Panc1 (cell line): ENCODE results near the gene TRIB2. TPM values are rescaled to one million over a fixed set of nuclear protein-coding genes. Genes with fewer than 3 reads are reported as not detected.

Source experiments
- ATAC-seq: fragments of 200-7000 bp; cut with Tn5 transposase; 2 replicates; pipeline ENCODE4 v1.9.1; 2020; ENCODE audit warnings: mild to moderate bottlenecking, moderate library complexity
- BruUV-seq: library from RNA; stranded (reverse); fragments of 400-500 nt; replicated peaks from 2 replicates; lab custom pipeline; 2021; lab: Mats Ljungman, UMichigan
- CTCF ChIA-PET: fragments of 300-600 bp; sonication (Branson Sonifier 250); formaldehyde crosslinking; loops from one replicate; lab custom pipeline; 2022; ENCODE audit warnings: antibody characterized with exemption; lab: Charles Lee
- POLR2A ChIA-PET: fragments of 300-600 bp; sonication (Branson Sonifier 250); formaldehyde crosslinking; loops from one replicate; lab custom pipeline; 2022; ENCODE audit warnings: antibody characterized with exemption; lab: Charles Lee
- DNase-seq: peaks from one replicate; pipeline ENCODE4 v3.0.0-alpha.2; 2010; ENCODE audit warnings: low read depth, low spot score
- H3K27ac ChIP-seq: 2 replicates; pipeline ENCODE4 v1.5.1; 2011; ENCODE audit warnings: mild to moderate bottlenecking, low read length, inconsistent platforms
- H3K27me3 ChIP-seq: fragments of 200-500 bp; sonication (Bioruptor generic); 2 replicates; pipeline ENCODE4 v1.6.0; 2014; ENCODE audit warnings: low read length, inconsistent platforms; ENCODE audit not compliant: control insufficient read depth, insufficient read depth
- H3K36me3 ChIP-seq: fragments of 200-500 bp; sonication (Bioruptor generic); 2 replicates; pipeline ENCODE4 v1.5.1; 2014; ENCODE audit warnings: inconsistent platforms, mild to moderate bottlenecking, low read length, moderate library complexity; ENCODE audit not compliant: control insufficient read depth, insufficient read depth
- H3K4me1 ChIP-seq: 2 replicates; pipeline ENCODE4 v1.5.1; 2011; ENCODE audit warnings: inconsistent platforms, mild to moderate bottlenecking, low read length, moderate library complexity; ENCODE audit not compliant: control insufficient read depth, insufficient read depth
- H3K4me3 ChIP-seq, 2 experiments: 2 replicates each; pipeline ENCODE4 v1.5.1; 2011 to 2012; ENCODE audit warnings: low read depth in 2 of 2, low read length in 2 of 2, mild to moderate bottlenecking in 2 of 2, inconsistent platforms in 1 of 2, moderate library complexity in 1 of 2
- H3K9me3 ChIP-seq: fragments of 200-500 bp; sonication (Bioruptor generic); 2 replicates; pipeline ENCODE4 v1.5.1; 2014; ENCODE audit warnings: low read depth, mild to moderate bottlenecking, inconsistent platforms, low read length, moderate library complexity; ENCODE audit not compliant: control insufficient read depth, insufficient read depth
- POLR2AphosphoS5 ChIP-seq: IDR thresholded peaks from 2 replicates; pipeline ENCODE4 v1.6.1; 2012; ENCODE audit warnings: mild to moderate bottlenecking, low read depth, low read length, moderate library complexity
- SIN3A ChIP-seq: IDR thresholded peaks from 2 replicates; pipeline ENCODE4 v1.6.1; 2012; ENCODE audit warnings: low read depth, mild to moderate bottlenecking, low read length, moderate library complexity, borderline replicate concordance; ENCODE audit not compliant: insufficient read depth
- TCF7L2 ChIP-seq: IDR thresholded peaks from 2 replicates; pipeline ENCODE4 v1.6.1; 2011; ENCODE audit warnings: mild to moderate bottlenecking, low read depth, low read length, inconsistent platforms
- in situ Hi-C: cut with HindIII; loops from 2 replicates; pipeline ENCODE4 v1.10.0; 2016; ENCODE audit warnings: low sequenced_read_pairs, low pct_unique_long_range_greater_than_20kb
- intact Hi-C: fragments of 100-400 bp; cut with micrococcal nuclease; formaldehyde crosslinking; loops from one replicate; pipeline ENCODE4 v1.10.0; 2022; ENCODE audit not compliant: unreplicated experiment
- total RNA-seq: library from RNA; stranded (reverse); gene quantifications from one replicate; pipeline ENCODE4 v1.2.1, GENCODE V29; 2021; ENCODE audit not compliant: unreplicated experiment
- TF ChIP-seq, protein P1 (sequence below): fragments of 450-650 bp; IDR thresholded peaks from 2 replicates; pipeline ENCODE4 v1.5.1; 2017; ENCODE audit warnings: mild to moderate bottlenecking
- TF ChIP-seq, protein P2 (sequence below), 2 experiments: IDR thresholded peaks; 2 replicates each; pipeline ENCODE4 v1.6.1; 2011 to 2012; ENCODE audit warnings: low read depth in 2 of 2, control low read depth in 1 of 2, low read length in 1 of 2, mild to moderate bottlenecking in 1 of 2, moderate library complexity in 1 of 2; ENCODE audit not compliant: insufficient read depth in 1 of 2

The TRIB2 gene
- total RNA-seq, 1 experiment from 2014 or later = 43.2 TPM

GRCh38 chr2:12759248-12759647 lies 42.5 kb downstream of the TRIB2 start:
- no peaks in the 10 kb centered on the region for H3K9me3 ChIP-seq
- no peaks in the 10 kb centered on the region for H3K4me1 ChIP-seq
- H3K4me3 ChIP-seq = no peak overlapping the region
- ChIA-PET POLR2A (no interaction called here), CTCF (no interaction called here)
- BruUV-seq = no TSS peak
- intact Hi-C loops (no loop called here), in situ Hi-C loops (no loop called here)
- DNase-seq (no peak), ATAC-seq (no peak)
- no peaks in the 10 kb centered on the region for H3K27me3 ChIP-seq
- TF ChIP-seq POLR2AphosphoS5 (no peak), TCF7L2 (no peak), SIN3A (no peak)
- TF ChIP-seq, protein P1, sequence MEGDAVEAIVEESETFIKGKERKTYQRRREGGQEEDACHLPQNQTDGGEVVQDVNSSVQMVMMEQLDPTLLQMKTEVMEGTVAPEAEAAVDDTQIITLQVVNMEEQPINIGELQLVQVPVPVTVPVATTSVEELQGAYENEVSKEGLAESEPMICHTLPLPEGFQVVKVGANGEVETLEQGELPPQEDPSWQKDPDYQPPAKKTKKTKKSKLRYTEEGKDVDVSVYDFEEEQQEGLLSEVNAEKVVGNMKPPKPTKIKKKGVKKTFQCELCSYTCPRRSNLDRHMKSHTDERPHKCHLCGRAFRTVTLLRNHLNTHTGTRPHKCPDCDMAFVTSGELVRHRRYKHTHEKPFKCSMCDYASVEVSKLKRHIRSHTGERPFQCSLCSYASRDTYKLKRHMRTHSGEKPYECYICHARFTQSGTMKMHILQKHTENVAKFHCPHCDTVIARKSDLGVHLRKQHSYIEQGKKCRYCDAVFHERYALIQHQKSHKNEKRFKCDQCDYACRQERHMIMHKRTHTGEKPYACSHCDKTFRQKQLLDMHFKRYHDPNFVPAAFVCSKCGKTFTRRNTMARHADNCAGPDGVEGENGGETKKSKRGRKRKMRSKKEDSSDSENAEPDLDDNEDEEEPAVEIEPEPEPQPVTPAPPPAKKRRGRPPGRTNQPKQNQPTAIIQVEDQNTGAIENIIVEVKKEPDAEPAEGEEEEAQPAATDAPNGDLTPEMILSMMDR = no peak
- TF ChIP-seq, protein P2, sequence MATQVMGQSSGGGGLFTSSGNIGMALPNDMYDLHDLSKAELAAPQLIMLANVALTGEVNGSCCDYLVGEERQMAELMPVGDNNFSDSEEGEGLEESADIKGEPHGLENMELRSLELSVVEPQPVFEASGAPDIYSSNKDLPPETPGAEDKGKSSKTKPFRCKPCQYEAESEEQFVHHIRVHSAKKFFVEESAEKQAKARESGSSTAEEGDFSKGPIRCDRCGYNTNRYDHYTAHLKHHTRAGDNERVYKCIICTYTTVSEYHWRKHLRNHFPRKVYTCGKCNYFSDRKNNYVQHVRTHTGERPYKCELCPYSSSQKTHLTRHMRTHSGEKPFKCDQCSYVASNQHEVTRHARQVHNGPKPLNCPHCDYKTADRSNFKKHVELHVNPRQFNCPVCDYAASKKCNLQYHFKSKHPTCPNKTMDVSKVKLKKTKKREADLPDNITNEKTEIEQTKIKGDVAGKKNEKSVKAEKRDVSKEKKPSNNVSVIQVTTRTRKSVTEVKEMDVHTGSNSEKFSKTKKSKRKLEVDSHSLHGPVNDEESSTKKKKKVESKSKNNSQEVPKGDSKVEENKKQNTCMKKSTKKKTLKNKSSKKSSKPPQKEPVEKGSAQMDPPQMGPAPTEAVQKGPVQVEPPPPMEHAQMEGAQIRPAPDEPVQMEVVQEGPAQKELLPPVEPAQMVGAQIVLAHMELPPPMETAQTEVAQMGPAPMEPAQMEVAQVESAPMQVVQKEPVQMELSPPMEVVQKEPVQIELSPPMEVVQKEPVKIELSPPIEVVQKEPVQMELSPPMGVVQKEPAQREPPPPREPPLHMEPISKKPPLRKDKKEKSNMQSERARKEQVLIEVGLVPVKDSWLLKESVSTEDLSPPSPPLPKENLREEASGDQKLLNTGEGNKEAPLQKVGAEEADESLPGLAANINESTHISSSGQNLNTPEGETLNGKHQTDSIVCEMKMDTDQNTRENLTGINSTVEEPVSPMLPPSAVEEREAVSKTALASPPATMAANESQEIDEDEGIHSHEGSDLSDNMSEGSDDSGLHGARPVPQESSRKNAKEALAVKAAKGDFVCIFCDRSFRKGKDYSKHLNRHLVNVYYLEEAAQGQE (IDR thresholded peaks at IDR 0.05; ENCODE audit: insufficient read depth in 1 of 2, low read depth in 2 of 2, low read length in 1 of 2) = no peak
- no peaks in the 10 kb centered on the region for H3K36me3 ChIP-seq
- no peak overlapping the region for H3K27ac ChIP-seq

DNA sequence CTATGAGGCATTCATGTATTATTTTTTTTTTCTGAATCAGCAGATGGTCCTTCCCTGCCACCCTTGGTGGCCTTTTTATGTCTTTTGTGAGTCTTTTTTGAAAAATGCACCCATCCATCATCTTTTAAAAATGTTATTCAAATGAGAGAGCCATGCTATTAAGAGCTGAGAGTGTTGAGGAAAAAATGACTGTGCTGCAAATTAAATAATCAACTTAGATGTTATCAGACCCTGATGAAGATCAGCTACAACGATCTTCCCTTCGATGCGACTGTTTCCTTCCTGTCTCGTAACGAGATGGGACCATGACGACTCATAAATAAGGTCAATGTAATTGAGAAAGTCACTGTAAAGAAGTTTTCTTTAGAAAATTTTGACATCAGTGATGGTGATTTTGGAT lies 44.4 kb downstream of the TRIB2 start:
- Histone ChIP-seq H3K9me3 (no peaks in the 10 kb centered on the region), H3K36me3 (no peaks in the 10 kb centered on the region), H3K4me1 (no peaks in the 10 kb centered on the region), H3K27ac (no peak overlapping the region), H3K4me3 (no peak overlapping the region), H3K27me3 (no peaks in the 10 kb centered on the region)
- intact Hi-C loops (no loop called here), in situ Hi-C loops (no loop called here)
- BruUV-seq = no TSS peak
- POLR2A ChIA-PET = no interaction called here
- ATAC-seq = no peak
- TF ChIP-seq, protein P1 = no peak
- CTCF ChIA-PET = interaction anchor here (0.6 kb wide), 1 partner anchor 771 kb away, joined by 13 read pairs; no protein-coding TSS in a partner anchor
- no peak for DNase-seq

DNA sequence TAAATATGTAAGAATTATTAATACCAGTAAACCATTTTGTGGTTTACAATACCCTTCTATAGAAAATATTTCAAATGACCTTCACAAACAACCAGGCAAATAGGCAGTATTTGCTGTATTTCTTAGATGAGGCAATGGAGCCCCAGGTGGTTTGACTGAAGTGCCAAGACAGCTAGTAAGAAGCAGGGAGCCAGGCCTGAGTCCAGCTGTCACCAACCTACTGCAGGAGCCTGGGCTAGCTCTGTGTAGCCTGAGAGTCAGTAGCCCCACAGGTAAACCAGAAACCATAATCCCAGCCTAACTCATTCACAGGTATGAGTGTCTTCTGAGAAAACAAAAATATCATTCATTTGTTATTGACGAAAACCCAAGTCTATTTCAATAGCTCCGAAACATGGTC lies 45.6 kb downstream of the TRIB2 start:
- H3K27ac ChIP-seq = no peak overlapping the region
- no TSS peak for BruUV-seq
- ATAC-seq (no peak), DNase-seq (no peak)
- no peaks in the 10 kb centered on the region for H3K27me3 ChIP-seq
- POLR2A ChIA-PET = no interaction called here
- in situ Hi-C loops = no loop called here
- no peak for TF ChIP-seq TCF7L2
- TF ChIP-seq SIN3A = no peak
- TF ChIP-seq, protein P2 (IDR thresholded peaks at IDR 0.05; ENCODE audit: insufficient read depth in 1 of 2, low read depth in 2 of 2, low read length in 1 of 2) = no peak
- TF ChIP-seq POLR2AphosphoS5 = no peak
- TF ChIP-seq, protein P1 = no peak
- CTCF ChIA-PET = no interaction called here
- no peaks in the 10 kb centered on the region for H3K36me3 ChIP-seq
- H3K4me1 ChIP-seq = no peaks in the 10 kb centered on the region
- H3K9me3 ChIP-seq = no peaks in the 10 kb centered on the region
- intact Hi-C loops = no loop called here
- no peak overlapping the region for H3K4me3 ChIP-seq
